Measurements from ENCODE around the gene TCTN2.

Gene TCTN2

GRCh38 chr12:123667771-123668170, 3.1 kb upstream of the TCTN2 start:
- no peak for TF ChIP-seq CTCF (IDR thresholded peaks at IDR 0.05; ENCODE audit: low read depth, low read length)
- no peak for DNase-seq (ENCODE audit: extremely low read depth, low read depth)

- DNase-seq (ENCODE audit: extremely low read depth, low read depth), result no peak
- no peak for TF ChIP-seq CTCF (IDR thresholded peaks at IDR 0.05; ENCODE audit: low read depth, low read length)
Measured at GRCh38 chr12:123671876-123672275, 963 bp downstream of the TCTN2 start.

GRCh38 chr12:123675436-123675835, 4.5 kb downstream of the TCTN2 start:
- no peak for TF ChIP-seq CTCF (IDR thresholded peaks at IDR 0.05; ENCODE audit: low read depth, low read length)
- no peak for DNase-seq (ENCODE audit: extremely low read depth, low read depth)

GRCh38 chr12:123676616-123677320, 5.9 kb downstream of the TCTN2 start:
- no peak for DNase-seq (ENCODE audit: extremely low read depth, low read depth)
- no peak for TF ChIP-seq CTCF (IDR thresholded peaks at IDR 0.05; ENCODE audit: low read depth, low read length)

- TF ChIP-seq CTCF (IDR thresholded peaks at IDR 0.05; ENCODE audit: low read depth, low read length), result no peak
- DNase-seq (ENCODE audit: extremely low read depth, low read depth), result no peak
Measured at GRCh38 chr12:123678981-123679380, 8.1 kb downstream of the TCTN2 start.

GRCh38 chr12:123681605-123682004, 10.7 kb downstream of the TCTN2 start:
- DNase-seq (ENCODE audit: extremely low read depth, low read depth), result no peak
- no peak for TF ChIP-seq CTCF (IDR thresholded peaks at IDR 0.05; ENCODE audit: low read depth, low read length)

- DNase-seq (ENCODE audit: extremely low read depth, low read depth), result no peak
- TF ChIP-seq CTCF (IDR thresholded peaks at IDR 0.05; ENCODE audit: low read depth, low read length), result no peak
Measured at GRCh38 chr12:123683964-123684363, 13.1 kb downstream of the TCTN2 start.

Data from AG09319 (cell line).